SH-SY5Y (cell line): ENCODE data around the gene TMEM131.

ENCODE experiments used
- GATA2 ChIP-seq: IDR thresholded peaks from 2 replicates; pipeline ENCODE4 v1.6.1; 2011; ENCODE audit warnings: mild to moderate bottlenecking, low read depth, low read length
- GATA3 ChIP-seq: IDR thresholded peaks from 2 replicates; pipeline ENCODE4 v1.6.1; 2011; ENCODE audit warnings: low read depth, mild to moderate bottlenecking, low read length, moderate library complexity

GRCh38 chr2:97760480-97761049 lies 235.2 kb downstream of the TMEM131 start:
- TF ChIP-seq GATA3 (no peak), GATA2 (no peak)
